Stomach (tissue), 9 donors: ENCODE results near the gene CHCHD6. TPM values are rescaled to one million over a fixed set of nuclear protein-coding genes. Genes with fewer than 3 reads are reported as not detected.

Source experiments
- DNase-seq, 2 donors: peaks; one replicate each; pipeline versions ENCODE4 v3.0.0 to v3.0.0-alpha.2; 2013 to 2019
- H3K27ac ChIP-seq, 5 donors: fragments of 200-600 bp in 4 of 5; sonication (generic) in 4 of 5; one replicate each; pipeline ENCODE4 v1.5.1; 2013 to 2019; ENCODE audit warnings: mild to moderate bottlenecking in 1 of 5, moderate library complexity in 1 of 5
- H3K27me3 ChIP-seq, 3 donors: fragments of 200-600 bp; sonication (generic); one replicate each; pipeline ENCODE4 v1.5.1; 2017 to 2019; ENCODE audit warnings: mixed run types in 1 of 3
- H3K36me3 ChIP-seq, 4 donors: fragments of 200-600 bp; sonication (generic); 1 replicate in 3 of 4; 2 replicates in 1 of 4; pipeline ENCODE4 v1.5.1; 2016 to 2019
- H3K4me1 ChIP-seq, 4 donors: fragments of 200-600 bp; sonication (generic); one replicate each; pipeline ENCODE4 v1.5.1; 2016 to 2019
- H3K4me3 ChIP-seq, 4 donors: fragments of 200-600 bp; sonication (generic) in 3 of 4; one replicate each; pipeline ENCODE4 v1.5.1; 2016 to 2019; ENCODE audit warnings: mild to moderate bottlenecking in 1 of 4
- H3K9me3 ChIP-seq, 4 donors: fragments of 200-600 bp; sonication (generic); one replicate each; pipeline ENCODE4 v1.5.1; 2016 to 2019
- EP300 ChIP-seq: sonication (generic); formaldehyde crosslinking; IDR thresholded peaks from one replicate; pipeline ENCODE4 v1.6.1; 2017; ENCODE audit warnings: antibody characterized with exemption
- POLR2A ChIP-seq, 4 donors: fragments of 450-650 bp; IDR thresholded peaks; one replicate each; pipeline ENCODE4 v1.6.1; 2016; ENCODE audit warnings: antibody characterized with exemption in 4 of 4, control low read depth in 2 of 4, mild to moderate bottlenecking in 1 of 4, moderate library complexity in 1 of 4
- POLR2AphosphoS5 ChIP-seq, 3 donors: sonication (generic); formaldehyde crosslinking; IDR thresholded peaks; one replicate each; pipeline ENCODE4 v1.6.1; 2016; ENCODE audit warnings: antibody characterized with exemption in 3 of 3
- WGBS, 5 donors: extraction: QIAGEN DNeasy Blood & Tissue Kit in 3 of 5; methylation state at CpG; one replicate each; pipeline versions ENCODE4 v1.1.5 to v1.1.7; 2013 to 2018; 5-methylcytosine and 5-hydroxymethylcytosine counted together
- intact Hi-C: fragments of 100-400 bp; cut with DNase I; formaldehyde crosslinking; loops from one replicate; pipeline ENCODE4 v1.15.1; 2023; ENCODE audit warnings: low total_unique reads
- polyA plus RNA-seq, 3 donors: library from polyadenylated mRNA; stranded (reverse); fragments of 200-250 nt; gene quantifications; one replicate each; pipeline ENCODE4 v1.2.3, GENCODE V29; 2013
- total RNA-seq, 5 donors: library from RNA; depleted of rRNA; stranded (reverse); fragments of >200 nt; gene quantifications; one replicate each; pipeline versions ENCODE4 v1.1.0 to v1.2.3, GENCODE V29; 2014 to 2016
- TF ChIP-seq, protein P1 (sequence below), 7 experiments: fragments of 450-650 bp in 4 of 7; fragments of 200-600 bp in 3 of 7; sonication (generic) in 3 of 7; IDR thresholded peaks; one replicate each; pipeline ENCODE4 v1.5.1; 2016 to 2019; ENCODE audit warnings: antibody characterized with exemption in 7 of 7, control low read depth in 2 of 7, mild to moderate bottlenecking in 1 of 7
- donor health status: healthy with polysubstance abuse.
- donor health status: Bipolar disorder and iron deficiency.
- donor health status: healthy.

CHCHD6 gene
- total and polyA plus RNA-seq, 8 donors = 4.0 to 40.8 (median 11.9) TPM; not detected in 1

GRCh38 chr3:126963261-126964190 is 259.5 kb downstream of the CHCHD6 start:
- Histone ChIP-seq H3K4me1 (peaks cover 0 to 24% (median 9%) of the 10 kb centered on the region in 4 donors), H3K27me3 (no peaks in the 10 kb centered on the region), H3K27ac (no peak overlapping the region), H3K36me3 (no peaks in the 10 kb centered on the region), H3K9me3 (no peaks in the 10 kb centered on the region), H3K4me3 (no peak overlapping the region)
- intact Hi-C loops = no loop called here
- DNase-seq = no peak
- 80 to 92% (median 90%) methylated on average over 7 of the region's 7 CpGs for WGBS, 5 donors
- TF ChIP-seq, protein P1, sequence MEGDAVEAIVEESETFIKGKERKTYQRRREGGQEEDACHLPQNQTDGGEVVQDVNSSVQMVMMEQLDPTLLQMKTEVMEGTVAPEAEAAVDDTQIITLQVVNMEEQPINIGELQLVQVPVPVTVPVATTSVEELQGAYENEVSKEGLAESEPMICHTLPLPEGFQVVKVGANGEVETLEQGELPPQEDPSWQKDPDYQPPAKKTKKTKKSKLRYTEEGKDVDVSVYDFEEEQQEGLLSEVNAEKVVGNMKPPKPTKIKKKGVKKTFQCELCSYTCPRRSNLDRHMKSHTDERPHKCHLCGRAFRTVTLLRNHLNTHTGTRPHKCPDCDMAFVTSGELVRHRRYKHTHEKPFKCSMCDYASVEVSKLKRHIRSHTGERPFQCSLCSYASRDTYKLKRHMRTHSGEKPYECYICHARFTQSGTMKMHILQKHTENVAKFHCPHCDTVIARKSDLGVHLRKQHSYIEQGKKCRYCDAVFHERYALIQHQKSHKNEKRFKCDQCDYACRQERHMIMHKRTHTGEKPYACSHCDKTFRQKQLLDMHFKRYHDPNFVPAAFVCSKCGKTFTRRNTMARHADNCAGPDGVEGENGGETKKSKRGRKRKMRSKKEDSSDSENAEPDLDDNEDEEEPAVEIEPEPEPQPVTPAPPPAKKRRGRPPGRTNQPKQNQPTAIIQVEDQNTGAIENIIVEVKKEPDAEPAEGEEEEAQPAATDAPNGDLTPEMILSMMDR (IDR thresholded peaks at IDR 0.05) = no peak
- TF ChIP-seq POLR2AphosphoS5 (IDR thresholded peaks at IDR 0.05) = no peak
- no peak for TF ChIP-seq POLR2A (IDR thresholded peaks at IDR 0.05)
- TF ChIP-seq EP300 = no peak

DNA sequence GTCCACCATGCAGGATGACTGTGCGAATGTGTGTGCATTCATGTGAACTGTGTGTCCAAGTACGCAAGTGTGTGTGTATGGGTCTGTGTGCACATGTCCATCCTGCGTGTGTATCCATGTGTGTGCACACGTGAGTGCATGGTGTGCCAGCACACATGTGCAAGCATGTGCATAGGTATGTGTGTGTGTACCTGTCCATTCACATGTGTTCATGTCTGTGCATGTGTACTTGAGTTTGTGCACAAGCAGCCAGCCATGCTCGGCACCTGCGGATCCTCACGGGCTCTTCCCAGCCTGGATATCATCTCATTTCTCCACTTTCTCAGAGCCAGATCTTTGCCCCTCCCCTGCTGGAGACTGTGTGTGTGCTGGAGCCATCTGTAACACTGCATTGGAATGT is 260.2 kb downstream of the CHCHD6 start:
- Histone ChIP-seq H3K27me3 (no peaks in the 10 kb centered on the region), H3K4me1 (peaks cover 0 to 24% (median 9%) of the 10 kb centered on the region in 4 donors), H3K9me3 (no peaks in the 10 kb centered on the region), H3K4me3 (no peak overlapping the region), H3K27ac (no peak overlapping the region), H3K36me3 (no peaks in the 10 kb centered on the region)
- WGBS, 5 donors = 74 to 88% (median 85%) methylated on average over 7 of the region's 7 CpGs
- TF ChIP-seq POLR2A (IDR thresholded peaks at IDR 0.05) = no peak
- no peak for TF ChIP-seq POLR2AphosphoS5 (IDR thresholded peaks at IDR 0.05)
- TF ChIP-seq, protein P1 (IDR thresholded peaks at IDR 0.05) = no peak
- TF ChIP-seq EP300 = no peak
- intact Hi-C loops = no loop called here
- DNase-seq = no peak

DNA sequence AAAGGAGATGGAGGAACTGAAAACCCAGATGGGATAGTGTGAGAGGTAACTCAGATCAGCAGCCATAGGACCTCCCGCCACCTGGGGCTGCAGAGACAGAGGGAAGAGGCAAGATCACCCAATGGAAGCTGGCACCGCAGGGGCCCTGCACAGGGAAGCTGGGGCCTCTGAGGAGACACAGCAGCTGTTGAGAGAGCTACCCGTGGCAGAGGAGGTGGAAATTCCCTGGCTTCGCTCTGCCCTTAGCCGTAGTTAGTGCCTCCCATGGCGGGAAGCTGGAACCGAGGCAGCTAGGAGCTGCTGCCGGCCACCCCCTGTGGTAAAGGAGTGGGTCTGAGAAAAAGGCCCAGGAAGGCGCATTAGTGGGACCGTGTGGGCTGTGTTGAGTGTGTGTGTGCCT is 260.9 kb downstream of the CHCHD6 start:
- no peak overlapping the region for H3K4me3 ChIP-seq
- TF ChIP-seq POLR2AphosphoS5 (IDR thresholded peaks at IDR 0.05) (no peak), EP300 (no peak), POLR2A (IDR thresholded peaks at IDR 0.05) (no peak)
- TF ChIP-seq, protein P1 (IDR thresholded peaks at IDR 0.05) = no peak
- H3K4me1 ChIP-seq = peaks cover 0 to 23% (median 9%) of the 10 kb centered on the region in 4 donors
- WGBS, 5 donors = 83 to 94% (median 90%) methylated on average over 9 to 10 of the region's 10 CpGs
- no peak for DNase-seq
- H3K27me3 ChIP-seq = no peaks in the 10 kb centered on the region
- H3K27ac ChIP-seq = no peak overlapping the region
- intact Hi-C loops = no loop called here
- no peaks in the 10 kb centered on the region for H3K9me3 ChIP-seq
- H3K36me3 ChIP-seq = no peaks in the 10 kb centered on the region

DNA sequence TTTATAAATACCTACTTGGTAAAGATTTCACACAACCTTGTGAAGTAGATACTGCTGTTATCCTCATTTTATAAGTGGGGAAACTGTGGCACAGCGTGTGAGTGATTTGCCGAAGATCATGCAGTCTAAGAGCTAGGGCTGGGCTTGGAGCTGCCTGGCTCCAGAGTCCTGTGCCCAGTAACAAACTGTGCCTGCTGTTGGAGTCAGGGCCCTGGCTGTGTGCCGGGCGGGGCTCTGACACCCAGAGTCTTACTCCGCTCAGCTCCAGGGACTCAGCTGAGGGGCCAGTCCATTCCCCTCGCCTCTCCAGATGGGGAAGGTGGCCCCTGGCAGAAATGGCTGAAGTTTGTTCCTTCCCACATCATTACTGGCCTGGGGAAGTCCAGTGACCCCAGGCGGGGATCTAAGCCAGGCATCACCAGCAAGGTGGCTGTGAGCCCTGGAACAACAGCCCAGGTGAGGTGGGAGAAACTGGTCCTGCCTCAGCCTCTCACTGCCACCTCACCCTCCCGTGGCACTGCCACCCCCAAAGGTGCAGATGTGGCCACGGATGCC is 261.6 kb downstream of the CHCHD6 start:
- Histone ChIP-seq H3K27ac (no peak overlapping the region), H3K27me3 (no peaks in the 10 kb centered on the region), H3K4me1 (peaks cover 0 to 17% (median 7%) of the 10 kb centered on the region in 4 donors), H3K36me3 (no peaks in the 10 kb centered on the region), H3K9me3 (no peaks in the 10 kb centered on the region), H3K4me3 (no peak overlapping the region)
- TF ChIP-seq, protein P1 (IDR thresholded peaks at IDR 0.05) = no peak
- no peak for TF ChIP-seq POLR2A (IDR thresholded peaks at IDR 0.05)
- no peak for TF ChIP-seq EP300
- no peak for TF ChIP-seq POLR2AphosphoS5 (IDR thresholded peaks at IDR 0.05)
- no peak for DNase-seq
- 73 to 90% (median 87%) methylated on average over 7 to 9 of the region's 9 CpGs for WGBS, 5 donors
- intact Hi-C loops = no loop called here
